ENCODE results near the gene COL9A1.
"Not testable (repeated sequence)": the region's sequence is repeated elsewhere in the genome, so short reads cannot be mapped to it uniquely, and the experiment has no call there.

DNA sequence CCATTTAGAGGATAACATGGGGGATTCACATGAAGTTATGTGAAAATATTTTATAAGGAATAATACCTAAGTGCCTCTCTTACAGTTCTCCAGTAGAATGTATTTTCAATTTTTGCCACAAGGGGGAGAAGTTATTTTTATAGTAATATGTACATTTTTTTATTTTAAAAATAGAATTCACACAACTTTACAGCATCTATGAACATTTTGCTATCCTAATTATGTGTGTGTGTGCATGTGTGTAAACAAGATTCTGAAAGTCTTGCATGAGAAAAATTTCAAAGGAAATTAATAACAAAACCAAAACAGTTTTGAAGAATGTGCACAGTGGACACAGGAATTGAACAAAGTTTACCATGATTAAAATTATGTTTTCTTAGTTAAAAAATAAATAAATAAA lies 5.3 kb upstream of the COL9A1 start:
- peak in 3 of 6 experiments; percentile 8 to 39 (median 30) for TF ChIP-seq CTCF (IDR thresholded peaks at IDR 0.05)
- not testable (repeated sequence) for TF ChIP-seq POLR2A (IDR thresholded peaks at IDR 0.05)
